Measurements from ENCODE around the gene ATP11A.
"Not testable (repeated sequence)": the region's sequence is repeated elsewhere in the genome, so short reads cannot be mapped to it uniquely, and the experiment has no call there.

ATP11A gene

GRCh38 chr13:112779856-112780604 is 90.2 kb downstream of the ATP11A start:
- no peak for DNase-seq

GRCh38 chr13:112781287-112781686 is 91.4 kb downstream of the ATP11A start:
- DNase-seq, result no peak

GRCh38 chr13:112781881-112782361 is 92.1 kb downstream of the ATP11A start:
- no peak for DNase-seq

- DNase-seq, result no peak
Measured at GRCh38 chr13:112782429-112783010, 92.7 kb downstream of the ATP11A start.

- DNase-seq, result no peak
Measured at GRCh38 chr13:112783135-112783977, 93.5 kb downstream of the ATP11A start.

GRCh38 chr13:112783978-112784371 is 94.1 kb downstream of the ATP11A start:
- DNase-seq, result no peak

- no peak for DNase-seq
Measured at GRCh38 chr13:112784811-112785482, 95.1 kb downstream of the ATP11A start.

- no peak for DNase-seq
Measured at GRCh38 chr13:112785483-112785856, 95.6 kb downstream of the ATP11A start.

- DNase-seq, result not testable (repeated sequence)
Measured at GRCh38 chr13:112786810-112787209, 97.0 kb downstream of the ATP11A start.

- DNase-seq, result no peak
Measured at GRCh38 chr13:112790735-112791641, 101.2 kb downstream of the ATP11A start.

GRCh38 chr13:112791663-112792440 is 102.0 kb downstream of the ATP11A start:
- DNase-seq, result no peak

- DNase-seq, result no peak
Measured at GRCh38 chr13:112792511-112792910, 102.7 kb downstream of the ATP11A start.

- DNase-seq, result no peak
Measured at GRCh38 chr13:112793545-112794445, 104.0 kb downstream of the ATP11A start.

GRCh38 chr13:112795277-112795676 is 105.4 kb downstream of the ATP11A start:
- no peak for DNase-seq

GRCh38 chr13:112796190-112796915 is 106.5 kb downstream of the ATP11A start:
- no peak for DNase-seq

GRCh38 chr13:112799394-112799793 is 109.6 kb downstream of the ATP11A start:
- DNase-seq, result no peak

GRCh38 chr13:112800057-112800456 is 110.2 kb downstream of the ATP11A start:
- DNase-seq, result no peak

GRCh38 chr13:112800807-112801206 is 111.0 kb downstream of the ATP11A start:
- DNase-seq, result not testable (repeated sequence)

GRCh38 chr13:112802802-112803195 is 113.0 kb downstream of the ATP11A start:
- DNase-seq, result no peak

All from CD4-positive, alpha-beta T cell treated with Interleukin-10 for 1 hour (primary cell).